Islet precursor cell (in vitro differentiated cells): ENCODE measurements around the gene HSPB9.

Experiments
- DNase-seq: peaks from one replicate; pipeline ENCODE4 v3.0.0-alpha.2; 2018

Gene HSPB9

DNA sequence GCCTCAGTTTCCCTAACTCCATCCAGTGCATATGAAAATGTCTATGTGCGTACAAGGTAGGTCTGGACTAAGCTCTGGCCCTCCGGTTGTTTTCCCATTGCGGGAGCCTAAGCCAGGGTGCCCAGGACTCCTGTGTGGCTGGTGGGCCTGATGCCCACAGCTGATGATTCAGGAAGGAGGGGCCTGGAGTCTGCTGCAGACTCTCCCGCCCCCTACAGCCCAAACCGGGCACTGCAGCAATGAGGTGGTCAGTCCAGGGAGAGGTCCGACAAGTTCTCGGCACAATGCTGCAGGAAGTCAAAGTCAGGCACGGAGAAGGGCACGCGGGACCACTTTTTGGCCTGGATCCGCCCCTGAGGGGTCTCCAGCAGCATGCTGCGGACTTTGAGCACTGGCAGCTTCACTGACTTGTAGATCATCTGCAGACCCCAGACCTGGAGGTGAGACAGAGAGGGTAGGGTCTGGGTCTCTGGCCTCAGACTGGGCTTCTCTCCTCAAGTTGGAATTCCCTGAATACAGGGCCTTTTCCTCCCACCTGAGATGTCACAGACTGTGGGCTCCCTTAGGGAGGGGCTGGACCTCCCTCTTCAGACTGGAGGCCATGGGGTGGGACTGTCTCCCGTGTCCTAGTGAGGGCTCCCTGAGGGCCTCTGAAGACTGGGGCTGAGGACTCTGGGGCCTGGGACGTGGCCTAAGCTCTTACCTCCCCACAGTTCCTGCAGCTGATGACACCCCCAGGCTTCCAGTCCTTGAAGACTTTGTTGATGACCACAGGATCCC is 20.9 kb upstream of the HSPB9 start:
- peak; percentile 95 for DNase-seq

DNA sequence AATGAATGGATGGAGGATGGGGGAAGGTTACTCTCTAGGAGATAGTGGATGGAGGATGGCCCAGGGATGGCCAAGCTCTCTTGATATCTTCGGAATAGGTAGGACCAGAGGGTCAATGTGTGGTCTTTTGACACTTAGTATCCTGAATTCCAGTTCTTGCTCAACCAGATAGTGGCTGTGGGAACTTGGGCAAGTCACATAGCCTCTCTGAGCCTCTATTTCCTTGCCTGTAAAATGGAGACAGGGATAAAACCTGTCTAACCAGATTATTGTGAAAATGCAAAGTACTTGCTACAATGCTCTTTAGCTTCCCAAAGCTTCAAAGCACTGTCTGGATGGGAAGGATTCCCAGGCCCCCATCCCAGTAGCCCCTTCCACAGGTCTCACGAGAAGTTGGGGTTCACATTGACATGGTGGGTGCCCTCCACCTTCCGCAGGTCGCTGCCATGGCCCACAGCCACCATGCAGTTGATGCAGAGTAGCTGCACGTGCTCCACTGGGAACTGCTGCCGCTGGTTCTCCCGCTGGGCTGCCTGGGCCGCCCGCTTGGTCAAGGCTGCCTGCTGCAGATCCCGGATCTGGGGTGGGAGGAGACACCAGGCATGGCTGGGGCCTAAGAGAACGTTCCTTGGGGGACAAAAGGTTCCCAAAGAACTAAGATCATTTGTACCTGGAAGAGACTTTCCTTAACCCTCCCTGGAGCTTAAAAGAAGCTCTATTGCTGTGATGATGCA is 19.2 kb upstream of the HSPB9 start:
- DNase-seq: no peak

- no peak for DNase-seq
These were observed 18.3 kb upstream of the HSPB9 start for GRCh38 chr17:42104264-42104663.

DNA sequence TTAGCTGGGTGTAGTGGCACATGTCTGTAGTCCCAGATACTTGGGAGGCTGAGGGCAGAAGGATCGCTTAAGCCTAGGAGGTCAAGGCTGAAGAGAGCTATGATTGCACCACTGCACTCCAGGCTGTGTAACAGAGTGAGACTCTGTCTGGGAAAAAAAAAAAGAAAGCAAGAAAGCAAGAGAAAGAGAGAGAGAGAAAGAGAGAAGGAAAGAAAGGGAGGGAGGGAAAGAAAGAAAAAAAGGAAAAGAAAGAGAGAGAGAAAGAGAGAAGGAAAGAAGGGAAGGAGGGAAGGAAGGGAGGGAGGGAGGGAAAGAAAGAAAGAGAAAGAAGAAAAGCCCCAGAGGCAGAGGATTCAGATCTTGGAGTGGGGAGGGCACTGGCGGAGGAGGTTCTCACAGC is 16.6 kb upstream of the HSPB9 start:
- no peak for DNase-seq

- no peak for DNase-seq
These were observed 15.5 kb upstream of the HSPB9 start for GRCh38 chr17:42107124-42107523.

DNA sequence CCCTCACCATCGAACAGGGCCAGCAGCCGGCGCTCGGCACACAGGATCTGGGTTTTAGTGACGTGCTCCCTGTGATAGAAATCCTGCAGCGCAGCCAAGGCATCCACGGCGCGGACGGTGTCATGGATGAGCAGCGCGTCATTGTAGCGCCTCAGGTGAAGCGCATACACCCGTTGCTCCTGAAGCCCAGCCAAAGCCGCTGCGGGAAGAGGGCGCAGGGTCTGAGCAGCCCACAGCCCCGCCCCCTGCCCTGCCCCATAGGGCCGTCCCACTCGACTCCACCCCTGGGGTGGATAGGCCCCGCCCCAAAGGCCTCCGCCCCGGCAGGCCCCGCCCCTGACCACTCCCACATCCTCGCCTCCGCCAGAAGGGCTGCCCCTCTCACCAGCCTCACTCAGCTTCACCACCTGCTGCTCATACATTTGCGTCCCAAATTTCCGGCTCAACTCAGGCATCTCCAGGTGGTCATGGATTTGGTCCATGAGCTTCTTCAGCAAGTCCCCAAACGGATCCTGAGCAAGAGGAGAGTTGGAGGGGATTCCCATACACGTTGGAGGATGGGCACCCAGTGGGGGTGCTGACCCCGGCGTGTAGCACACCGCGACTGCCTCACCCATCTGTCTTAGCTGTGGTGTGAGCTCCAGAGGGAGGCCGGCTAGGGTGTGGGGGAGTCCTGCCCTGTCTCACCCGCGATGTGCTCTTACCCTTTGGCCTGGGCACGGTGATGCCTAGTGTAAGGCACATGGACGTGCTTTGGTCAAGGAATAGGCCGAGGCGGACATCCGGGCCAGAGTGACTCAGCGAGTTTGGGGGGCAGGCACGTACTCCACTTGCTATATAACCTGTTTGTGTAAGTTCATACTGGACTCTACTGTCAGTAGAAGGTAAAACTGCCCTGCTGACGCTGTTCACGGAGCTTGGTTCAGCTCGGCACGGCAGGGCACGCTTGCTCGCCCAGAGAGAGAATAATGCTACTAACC is 14.7 kb upstream of the HSPB9 start:
- peak; percentile 98 for DNase-seq

DNA sequence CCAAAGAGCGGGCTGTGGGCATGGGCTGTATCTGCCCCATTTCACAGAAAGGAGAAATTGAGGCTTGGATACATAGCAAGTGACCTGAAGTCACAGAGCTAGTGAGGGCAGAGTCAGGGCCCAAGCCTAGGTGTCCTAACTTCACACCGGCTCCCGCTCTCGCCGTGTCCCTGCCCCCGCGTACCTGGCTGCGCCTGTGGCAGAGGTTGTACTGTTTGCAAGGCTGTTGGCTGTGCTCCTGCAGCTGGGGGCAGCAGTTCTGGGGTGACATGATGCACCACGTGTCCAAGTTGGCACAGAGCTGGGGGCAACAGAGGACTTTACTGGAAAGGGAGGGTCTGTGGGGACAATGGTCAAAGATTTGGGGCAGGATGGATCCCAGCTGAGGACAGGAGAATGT is 13.5 kb upstream of the HSPB9 start:
- DNase-seq: no peak

DNA sequence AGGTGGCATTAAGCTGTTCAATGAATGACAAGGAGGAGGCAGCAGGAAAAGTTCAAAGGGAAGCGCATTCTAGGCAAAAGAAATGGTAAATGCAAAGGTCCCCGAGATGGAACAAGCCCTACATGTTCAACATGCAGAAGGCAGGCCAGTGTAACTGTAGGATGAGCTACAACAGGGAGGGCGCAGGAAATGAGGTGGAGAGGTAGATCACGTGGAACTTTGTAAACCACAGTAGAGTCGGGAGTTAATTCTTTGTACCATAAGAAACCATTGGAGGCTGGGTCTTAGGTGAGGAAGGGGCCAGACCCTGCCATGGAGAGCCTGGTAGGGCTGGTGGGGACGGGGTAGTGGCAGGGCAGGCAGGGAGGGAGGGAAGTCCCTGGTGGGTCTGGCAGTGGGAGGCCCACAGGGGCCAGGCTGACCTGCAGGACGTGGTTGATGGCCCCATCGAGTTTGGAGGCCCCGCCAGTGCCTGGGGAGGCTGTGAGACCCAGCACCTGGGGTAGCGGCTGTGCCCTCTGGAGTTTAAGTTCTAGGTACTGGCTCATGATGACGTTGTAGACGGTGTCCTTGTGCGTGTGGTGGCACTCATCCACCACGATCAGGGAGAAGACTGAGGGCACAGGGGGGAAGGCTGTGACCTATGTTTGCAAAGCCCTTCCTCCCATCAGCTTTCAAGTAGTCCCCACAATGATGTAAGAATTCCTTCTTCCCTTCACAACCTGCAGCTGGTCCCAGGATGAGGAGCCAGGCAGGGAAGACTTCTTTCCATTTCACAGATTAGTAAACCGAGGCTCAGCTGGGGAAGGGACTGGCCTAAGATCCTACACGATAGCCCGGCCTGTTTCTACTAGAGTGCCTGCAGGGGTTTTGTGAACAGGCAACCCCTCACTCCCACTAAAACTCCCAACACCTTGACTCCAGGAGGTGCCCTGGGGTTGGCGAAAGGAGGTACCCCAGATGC is 12.0 kb upstream of the HSPB9 start:
- no peak for DNase-seq

GRCh38 chr17:42111265-42111636 is 11.4 kb upstream of the HSPB9 start:
- DNase-seq: no peak

DNA sequence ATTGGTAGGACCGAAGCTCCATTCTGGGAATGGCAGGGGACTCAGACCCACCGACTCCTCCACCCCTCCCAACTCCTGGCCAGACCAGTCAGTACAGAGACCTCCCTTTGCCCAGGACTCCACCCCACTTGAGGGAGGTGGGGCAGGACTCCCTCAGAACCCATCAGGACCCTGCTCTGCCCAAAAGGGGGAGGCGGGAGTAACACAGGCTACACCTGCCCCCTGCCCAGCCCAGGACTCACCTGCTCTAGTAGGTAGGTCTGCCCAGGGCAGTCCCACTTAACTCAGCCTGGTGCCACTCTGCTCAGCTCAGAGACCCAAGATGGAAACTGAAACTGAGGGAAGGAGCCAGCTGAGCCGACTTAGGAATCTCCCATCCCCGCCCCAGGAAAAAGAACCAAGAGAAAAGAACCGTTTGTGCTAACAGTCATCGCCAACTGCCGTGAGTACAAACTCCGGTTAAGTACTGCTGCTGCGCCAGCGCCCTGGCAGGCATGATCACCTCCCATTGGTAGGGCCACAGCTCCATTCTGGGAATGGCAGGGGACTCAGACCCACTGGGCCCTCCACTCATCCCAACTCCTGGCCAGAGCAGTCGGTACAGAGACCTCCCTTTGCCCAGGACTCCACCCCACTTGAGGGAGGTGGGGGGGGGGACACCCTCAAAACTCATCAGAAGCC is 10.6 kb upstream of the HSPB9 start:
- DNase-seq: no peak

DNA sequence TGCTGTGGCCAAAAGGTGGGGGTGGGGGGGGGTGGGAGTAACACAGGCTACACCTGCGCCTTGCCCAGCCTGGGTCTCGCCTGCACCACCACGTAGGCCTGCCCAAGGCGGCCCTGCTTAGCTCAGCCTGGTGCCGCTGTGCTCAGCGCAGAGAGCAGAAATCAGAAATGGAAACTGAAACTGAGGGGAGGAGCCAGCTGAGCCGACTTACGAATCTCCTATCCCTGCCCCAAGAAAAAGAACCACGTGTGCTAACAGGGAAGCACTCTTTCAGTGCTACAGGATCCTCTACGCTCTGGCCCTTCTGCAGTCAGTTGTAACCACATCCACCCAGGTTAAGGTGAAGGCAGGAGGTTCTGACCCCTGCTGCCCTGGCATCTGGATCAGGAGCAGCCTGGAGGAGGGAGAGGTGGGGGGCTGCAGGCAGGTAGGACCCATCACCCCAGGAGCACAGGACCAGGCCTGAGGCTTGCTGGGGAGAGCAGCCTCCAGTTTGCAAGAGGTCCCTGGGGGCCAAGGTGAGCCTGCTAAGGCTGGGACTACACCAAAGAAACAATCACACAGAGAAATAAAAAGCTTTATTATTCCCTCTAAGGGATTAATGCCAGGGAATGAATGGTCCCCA is 9.9 kb upstream of the HSPB9 start, which contains the start of gene DHX58:
TSS of gene DHX58 (minus strand) at position 163 of the 625 bp plus-strand sequence. CDS start 822 bp downstream, outside the sequence.
- no peak for DNase-seq

- no peak for DNase-seq
These were observed 9.1 kb upstream of the HSPB9 start for GRCh38 chr17:42113293-42114069.

GRCh38 chr17:42114118-42114517 is 8.5 kb upstream of the HSPB9 start:
- DNase-seq: no peak

DNA sequence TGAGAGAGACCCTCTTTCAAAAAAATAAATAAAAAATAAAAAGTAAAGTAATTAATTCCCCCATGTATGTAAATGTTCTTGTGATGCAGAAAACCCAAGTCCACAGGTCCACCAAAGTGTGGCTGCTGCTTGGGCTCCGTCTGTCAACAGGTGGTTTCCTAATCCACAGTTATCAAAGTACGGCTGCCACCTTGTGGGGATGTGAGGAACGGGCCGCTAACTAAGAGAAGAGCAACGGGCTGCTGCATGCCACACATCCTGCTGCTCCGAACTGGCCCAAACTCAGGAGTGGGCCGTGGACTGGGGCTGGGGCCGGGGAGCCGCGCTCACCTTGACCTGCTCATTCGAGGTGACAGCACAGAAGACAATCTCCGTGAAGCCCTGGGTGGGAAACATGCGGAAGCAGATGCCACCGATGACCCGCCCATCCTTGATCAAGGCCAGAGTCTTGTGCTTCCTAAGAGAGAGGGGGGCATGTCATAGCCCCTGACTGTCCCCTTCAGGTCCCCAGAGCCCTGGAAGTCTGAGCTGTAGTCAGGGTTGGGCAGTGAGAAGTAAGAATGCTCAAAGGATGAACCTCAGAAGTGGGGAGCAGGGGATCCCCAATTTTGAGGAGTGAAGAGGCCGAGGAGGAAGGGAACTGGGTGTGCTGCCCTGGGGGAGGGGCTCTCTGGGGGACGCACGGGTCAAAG is 5.8 kb upstream of the HSPB9 start:
- DNase-seq: peak; percentile 95

- no peak for DNase-seq
These were observed 5.0 kb upstream of the HSPB9 start for GRCh38 chr17:42117397-42118125.

GRCh38 chr17:42118126-42118510 is 4.5 kb upstream of the HSPB9 start:
- no peak for DNase-seq

- DNase-seq: peak; percentile 76
These were observed 4.1 kb upstream of the HSPB9 start for GRCh38 chr17:42118545-42118944.

- no peak for DNase-seq
These were observed 3.3 kb upstream of the HSPB9 start for GRCh38 chr17:42119301-42119700.
